ENCODE results near the gene NCKAP1.

NCKAP1 gene

GRCh38 chr2:183037553-183038340 lies 510 bp downstream of the NCKAP1 start:
- TF ChIP-seq PATZ1 (CRISPR knock-in tag; IDR thresholded peaks at IDR 0.05; ENCODE audit: borderline replicate concordance) (0 out of 2 replicates have a peak, but pooled peaks have one; percentile 21), ZNF8 (CRISPR knock-in tag; IDR thresholded peaks at IDR 0.05) (no peak), GLIS3 (CRISPR knock-in tag; IDR thresholded peaks at IDR 0.05) (no peak)
- ATAC-seq: peak; percentile 53

GRCh38 chr2:183037074-183037552 lies 1.1 kb downstream of the NCKAP1 start:
- ATAC-seq: peak; percentile 42
- TF ChIP-seq ZFP3 (CRISPR knock-in tag; IDR thresholded peaks at IDR 0.05) (no peak), ZNF70 (CRISPR knock-in tag; IDR thresholded peaks at IDR 0.05) (peak; percentile 96)

- TF ChIP-seq PPARA (CRISPR knock-in tag; IDR thresholded peaks at IDR 0.05; ENCODE audit: borderline replicate concordance): no peak
- no peak for TF ChIP-seq TCF4 (CRISPR knock-in tag; IDR thresholded peaks at IDR 0.05; ENCODE audit: borderline replicate concordance)
- TF ChIP-seq BACH2 (CRISPR knock-in tag; IDR thresholded peaks at IDR 0.05; ENCODE audit: borderline replicate concordance): no peak
- no peak for TF ChIP-seq ZNF70 (CRISPR knock-in tag; IDR thresholded peaks at IDR 0.05)
- TF ChIP-seq TOX (CRISPR knock-in tag; IDR thresholded peaks at IDR 0.05; ENCODE audit: borderline replicate concordance): no peak
- TF ChIP-seq ZFP30 (CRISPR knock-in tag; IDR thresholded peaks at IDR 0.05): no peak
- no peak for TF ChIP-seq CREB5 (CRISPR knock-in tag; IDR thresholded peaks at IDR 0.05; ENCODE audit: low read depth)
- TF ChIP-seq ISL1 (CRISPR knock-in tag; IDR thresholded peaks at IDR 0.05): no peak
- no peak for TF ChIP-seq CSRNP3 (CRISPR knock-in tag; IDR thresholded peaks at IDR 0.05)
- no peak for TF ChIP-seq ZC3H10 (CRISPR knock-in tag; IDR thresholded peaks at IDR 0.05)
- TF ChIP-seq ZNF565 (CRISPR knock-in tag; conservative IDR thresholded peaks at IDR 0.05; ENCODE audit: low read depth): no peak
- no peak for TF ChIP-seq SNAI2 (CRISPR knock-in tag; IDR thresholded peaks at IDR 0.05)
- no peak for TF ChIP-seq ARNTL (CRISPR knock-in tag; IDR thresholded peaks at IDR 0.05; ENCODE audit: borderline replicate concordance, low read depth)
- TF ChIP-seq GLIS3 (CRISPR knock-in tag; IDR thresholded peaks at IDR 0.05): no peak
- no peak for TF ChIP-seq CSDC2 (CRISPR knock-in tag; IDR thresholded peaks at IDR 0.05)
- TF ChIP-seq OSR1 (CRISPR knock-in tag; IDR thresholded peaks at IDR 0.05): no peak
- no peak for TF ChIP-seq ZNF8 (CRISPR knock-in tag; IDR thresholded peaks at IDR 0.05)
- TF ChIP-seq ZFP3 (CRISPR knock-in tag; IDR thresholded peaks at IDR 0.05): no peak
- no peak for ATAC-seq
Observed at GRCh38 chr2:183035954-183036669, 2.1 kb downstream of the NCKAP1 start.

GRCh38 chr2:183035298-183035953 lies 2.8 kb downstream of the NCKAP1 start:
- ATAC-seq: peak; percentile 10; the same call in 1 of the 3 replicates
- TF ChIP-seq ZNF565 (CRISPR knock-in tag; conservative IDR thresholded peaks at IDR 0.05; ENCODE audit: low read depth) (no peak), ZFP3 (CRISPR knock-in tag; IDR thresholded peaks at IDR 0.05) (no peak), ISL1 (CRISPR knock-in tag; IDR thresholded peaks at IDR 0.05) (peak; percentile 19; the same call in 1 of the 2 replicates)

GRCh38 chr2:183034806-183035205 lies 3.5 kb downstream of the NCKAP1 start:
- ATAC-seq: no peak
- TF ChIP-seq TCF4 (CRISPR knock-in tag; IDR thresholded peaks at IDR 0.05; ENCODE audit: borderline replicate concordance) (no peak), PATZ1 (CRISPR knock-in tag; IDR thresholded peaks at IDR 0.05; ENCODE audit: borderline replicate concordance) (no peak), ZFP30 (CRISPR knock-in tag; IDR thresholded peaks at IDR 0.05) (no peak), CSDC2 (CRISPR knock-in tag; IDR thresholded peaks at IDR 0.05) (no peak), ARNTL (CRISPR knock-in tag; IDR thresholded peaks at IDR 0.05; ENCODE audit: borderline replicate concordance, low read depth) (no peak), ZNF70 (CRISPR knock-in tag; IDR thresholded peaks at IDR 0.05) (no peak), ZNF8 (CRISPR knock-in tag; IDR thresholded peaks at IDR 0.05) (no peak), ZFP3 (CRISPR knock-in tag; IDR thresholded peaks at IDR 0.05) (no peak), OSR1 (CRISPR knock-in tag; IDR thresholded peaks at IDR 0.05) (no peak), ZC3H10 (CRISPR knock-in tag; IDR thresholded peaks at IDR 0.05) (no peak), CSRNP3 (CRISPR knock-in tag; IDR thresholded peaks at IDR 0.05) (no peak), GLIS3 (CRISPR knock-in tag; IDR thresholded peaks at IDR 0.05) (no peak), CREB5 (CRISPR knock-in tag; IDR thresholded peaks at IDR 0.05; ENCODE audit: low read depth) (no peak)
